Kidney capillary endothelial cell (primary cell): ENCODE measurements around the gene DCANP1.

Source experiments
- DNase-seq: peaks from one replicate; pipeline ENCODE4 v3.0.0-alpha.2; 2018; ENCODE audit warnings: low spot score

DCANP1 gene

DNA sequence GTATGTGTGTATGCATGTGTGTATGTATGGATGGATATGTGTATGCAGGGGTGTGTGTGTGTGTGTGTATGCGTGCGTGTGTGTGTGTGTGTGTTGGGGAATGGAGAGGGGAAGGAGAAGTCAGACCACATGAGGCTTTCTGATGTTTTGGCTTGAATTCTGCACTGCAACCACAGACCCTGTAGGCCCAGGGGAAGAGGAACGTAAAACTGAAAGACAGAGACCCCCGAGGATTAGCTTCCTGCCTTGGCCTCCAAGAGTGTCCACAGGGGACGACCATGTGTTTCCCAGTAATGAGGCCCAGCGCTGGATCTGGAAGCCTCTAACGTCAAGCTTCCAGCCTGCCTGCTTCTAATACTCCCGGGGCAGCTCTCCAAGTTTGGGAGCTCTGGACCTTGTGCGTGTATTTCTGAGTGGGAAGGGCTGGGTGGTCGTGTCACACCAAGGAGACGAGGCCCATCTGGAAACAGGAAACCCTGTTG is 5.8 kb downstream of the DCANP1 start:
- no peak for DNase-seq

- DNase-seq, result no peak
Observed at GRCh38 chr5:135440916-135441315, 6.2 kb downstream of the DCANP1 start.

DNA sequence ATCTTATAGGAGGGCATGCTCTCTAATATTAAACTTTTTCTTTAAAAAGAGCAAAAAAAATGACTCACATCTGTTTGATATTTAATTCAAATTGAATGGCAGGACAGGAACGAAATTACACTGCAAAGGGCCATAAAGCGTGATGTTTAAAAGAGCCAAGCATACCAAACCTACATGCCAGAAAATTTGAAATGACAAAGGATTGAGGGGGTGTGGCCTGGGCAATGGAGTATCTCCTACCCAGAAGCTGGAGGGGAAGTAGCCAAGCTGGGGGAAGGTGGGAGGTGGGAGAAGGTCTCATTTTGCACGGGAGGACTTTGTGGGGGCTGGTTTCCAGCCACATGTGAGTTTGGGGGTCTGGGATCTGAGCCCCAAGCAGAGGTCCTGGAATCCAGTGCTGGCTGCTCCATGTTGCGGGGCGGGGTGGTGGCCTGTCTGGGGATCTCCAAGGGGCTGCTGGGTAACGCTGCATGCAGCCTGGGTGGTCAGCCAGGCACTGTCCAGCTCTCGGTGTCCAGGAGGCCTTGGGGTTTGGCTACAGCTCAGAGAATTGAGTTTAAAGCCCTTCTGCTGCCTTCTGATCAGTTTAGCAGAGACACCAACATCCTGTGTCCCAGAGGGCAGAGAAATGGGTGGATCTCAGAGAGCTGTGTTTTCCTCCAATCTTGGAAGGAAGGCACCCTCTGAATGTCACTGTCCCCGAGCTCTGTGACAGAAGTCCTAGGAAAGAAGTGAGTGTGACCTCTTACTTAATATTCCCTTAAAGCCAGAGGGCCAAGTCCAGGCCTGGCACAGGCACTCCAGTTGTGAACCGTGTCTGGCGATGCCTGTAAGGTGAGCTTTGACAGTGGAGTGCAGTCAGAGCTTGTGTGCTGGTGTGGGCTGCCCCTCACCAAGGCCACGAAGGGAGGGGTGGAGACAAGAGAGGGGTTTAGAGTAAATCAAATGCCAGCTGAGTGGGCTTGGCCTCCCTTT is 7.6 kb downstream of the DCANP1 start:
- no peak for DNase-seq

DNA sequence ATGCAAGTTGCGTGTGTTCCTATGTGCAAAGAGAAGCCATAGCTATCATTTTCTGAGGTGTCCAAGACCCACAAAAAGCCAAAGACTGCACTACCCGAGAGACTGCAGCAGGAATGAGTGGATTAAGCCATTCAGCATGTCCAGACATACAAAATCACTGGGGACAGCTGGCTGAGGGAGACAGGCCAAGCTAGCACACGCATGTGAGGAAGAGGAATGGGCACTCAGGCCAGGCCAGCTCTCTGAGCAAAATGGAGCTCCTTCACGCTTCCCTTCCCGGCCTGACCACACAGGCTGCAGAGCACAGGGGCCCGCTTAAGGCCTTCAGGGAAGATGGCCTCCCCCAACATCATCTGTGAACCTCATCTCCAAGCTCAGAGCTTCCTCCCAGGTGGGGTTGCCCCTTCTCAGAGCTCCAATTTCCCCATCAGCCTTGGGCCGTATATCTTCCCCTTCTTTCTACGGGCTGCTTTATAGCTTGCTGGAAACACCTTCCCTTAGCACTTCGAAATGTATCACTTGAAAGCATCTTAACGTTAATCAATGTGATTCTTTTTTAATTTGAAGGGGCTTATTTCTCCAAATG is 8.4 kb downstream of the DCANP1 start:
- DNase-seq, result no peak

DNA sequence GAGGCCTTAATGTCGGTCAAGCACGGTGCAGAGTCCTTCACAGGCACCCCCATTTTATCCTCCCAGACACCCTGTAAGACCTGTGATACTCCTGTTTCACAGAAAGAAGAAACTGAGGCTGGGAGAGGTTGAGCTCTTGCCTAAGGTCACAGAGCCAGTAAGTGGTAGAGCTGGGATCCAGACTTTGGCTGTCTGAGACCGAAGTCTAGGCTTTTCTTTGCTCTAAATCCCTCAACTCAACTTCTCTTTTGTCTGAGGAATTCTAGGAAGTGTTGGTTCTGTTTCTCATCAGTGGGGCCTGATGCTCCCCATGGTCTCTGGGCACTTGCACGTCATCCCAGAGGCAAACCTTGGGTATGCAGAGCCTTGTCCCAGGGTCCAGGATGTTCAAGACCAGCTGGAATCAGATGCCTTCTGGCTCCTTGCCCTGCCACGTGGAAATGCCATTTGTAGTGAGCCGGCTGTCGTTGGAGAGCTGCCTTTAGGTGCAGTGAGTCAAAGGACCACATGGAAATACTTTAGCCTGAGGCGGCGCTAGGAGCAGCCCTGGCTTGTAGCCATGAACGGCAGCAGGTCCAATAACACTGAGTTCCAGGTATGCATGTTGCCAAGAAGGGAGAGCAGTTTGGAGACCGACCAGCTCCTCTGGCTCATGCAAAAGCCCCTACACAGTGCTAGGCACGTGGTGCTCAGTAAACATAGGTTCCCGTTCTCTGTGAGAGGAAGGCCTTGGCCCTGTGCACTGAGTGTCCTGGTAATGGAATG is 9.2 kb downstream of the DCANP1 start:
- DNase-seq, result no peak

DNA sequence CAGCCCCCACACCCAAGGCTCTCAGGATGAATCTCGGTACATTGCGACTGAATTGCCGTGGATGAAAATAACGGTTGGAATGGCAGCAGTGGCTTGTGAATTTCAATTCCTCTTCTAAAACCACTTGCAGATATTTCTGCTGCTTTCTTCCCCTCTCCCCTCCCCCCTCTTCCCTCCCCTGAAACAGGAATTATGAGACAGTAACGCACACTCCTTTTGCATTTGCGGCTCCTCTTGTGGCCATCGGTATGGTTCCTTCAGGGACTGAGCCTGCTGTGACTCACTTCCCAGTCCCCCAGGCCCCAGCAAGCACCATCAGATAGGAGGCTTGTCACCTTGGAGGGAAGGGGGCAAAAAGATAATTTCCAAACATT is 9.7 kb downstream of the DCANP1 start:
- no peak for DNase-seq

DNA sequence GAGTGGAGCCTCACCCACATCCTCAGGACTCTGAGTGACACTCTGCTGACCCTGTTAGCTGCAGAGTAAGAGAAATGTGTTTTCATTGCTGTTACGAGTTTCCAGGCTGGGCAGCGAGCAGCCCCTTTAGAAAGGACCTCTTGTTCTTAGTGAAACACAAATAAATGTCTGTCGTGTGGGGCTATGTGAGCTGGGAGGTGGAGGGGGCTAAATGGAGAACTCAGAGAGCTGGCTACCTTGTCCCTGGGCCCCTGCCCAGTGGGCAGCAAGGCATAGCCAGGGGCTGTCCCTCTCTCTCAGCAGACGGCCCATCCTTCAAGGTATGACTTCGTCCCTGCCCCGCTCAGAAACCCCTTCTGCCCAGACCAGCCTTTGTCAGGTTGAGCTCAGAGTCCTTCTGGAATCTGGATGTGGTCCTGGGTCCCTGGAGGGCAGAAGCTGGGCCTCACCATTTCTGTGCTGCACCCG is 10.2 kb downstream of the DCANP1 start:
- DNase-seq, result no peak

DNA sequence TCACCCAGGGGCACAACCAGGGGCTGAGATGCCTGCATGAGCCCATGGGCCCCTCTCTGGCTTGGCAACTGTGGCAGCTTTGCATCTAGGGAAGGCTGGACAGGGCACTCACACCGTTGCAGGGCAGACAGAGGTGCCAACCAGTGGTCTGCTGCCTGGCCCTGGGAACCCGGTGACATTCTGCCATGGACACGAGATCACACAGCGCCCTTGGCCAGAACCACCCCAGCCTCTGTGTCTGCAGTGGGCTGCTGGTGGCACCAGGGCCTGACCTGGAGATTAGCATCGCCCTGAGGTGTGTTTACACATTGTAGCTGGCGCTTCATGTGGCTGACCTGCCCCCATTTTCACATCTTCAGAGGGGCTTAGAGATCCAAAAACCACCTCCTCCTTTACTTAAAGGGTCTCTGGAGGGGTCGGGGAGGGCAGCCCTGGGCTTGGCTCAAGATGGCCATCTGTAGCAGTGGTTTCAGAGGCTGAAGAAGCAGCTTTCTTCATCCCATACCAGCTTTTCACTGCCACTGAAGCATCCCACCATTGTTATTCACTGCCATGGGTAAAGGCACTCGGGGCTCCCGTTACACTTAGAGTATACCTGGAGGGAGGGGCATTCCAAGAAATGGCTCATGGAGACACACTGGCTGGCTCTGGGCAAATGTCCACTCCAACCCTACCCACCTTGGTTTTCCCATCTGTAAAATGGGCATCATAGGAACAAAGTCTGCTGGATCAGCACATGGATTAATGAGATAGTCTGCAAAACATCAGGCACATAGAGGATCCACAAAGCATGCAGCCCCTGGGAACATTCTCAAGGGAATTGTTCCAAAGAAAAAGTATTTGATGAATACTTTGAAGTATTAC is 11.4 kb downstream of the DCANP1 start:
- DNase-seq, result no peak

DNA sequence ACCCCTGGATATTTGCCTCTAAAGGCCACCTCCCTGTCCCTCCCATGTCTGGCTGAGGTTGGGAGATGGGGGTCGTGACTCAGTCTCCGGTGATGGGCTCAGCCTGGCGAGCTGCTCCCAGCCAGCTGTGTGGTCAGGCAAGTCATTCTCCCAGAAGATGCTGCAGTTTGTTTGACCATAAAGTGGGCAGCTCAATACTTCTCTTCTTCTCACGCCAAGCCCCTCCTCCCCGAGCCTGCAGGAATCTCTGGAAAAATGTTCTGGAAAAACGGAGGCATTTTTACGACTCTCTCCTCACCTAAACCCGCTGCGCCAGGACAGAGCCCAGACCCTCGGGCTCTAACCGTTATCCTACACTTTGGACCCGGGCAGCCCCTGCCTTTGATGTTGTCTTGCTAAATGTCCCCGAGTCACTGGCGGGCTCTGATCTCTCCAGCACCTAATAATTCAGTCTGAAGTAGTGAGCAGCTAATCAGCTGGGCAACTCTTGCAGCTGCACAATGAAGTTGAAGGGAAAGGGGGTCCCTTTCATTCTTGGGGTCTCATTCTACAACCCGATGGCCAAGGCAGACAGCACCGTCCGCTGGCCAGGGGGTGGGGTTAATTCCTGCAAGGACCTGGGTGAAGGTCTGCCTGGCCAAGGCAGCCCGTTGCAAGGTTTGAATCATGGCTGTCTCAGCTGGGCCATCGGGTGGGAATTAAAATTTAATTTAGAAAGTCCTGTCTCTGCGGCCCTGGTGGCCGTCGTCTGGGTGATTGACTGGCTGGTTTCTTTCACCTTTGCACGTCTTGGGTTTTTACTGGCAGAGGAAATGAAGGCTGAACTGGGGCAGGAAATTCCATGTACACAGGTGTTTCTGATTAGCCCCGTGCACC is 12.3 kb downstream of the DCANP1 start:
- DNase-seq, result no peak

DNA sequence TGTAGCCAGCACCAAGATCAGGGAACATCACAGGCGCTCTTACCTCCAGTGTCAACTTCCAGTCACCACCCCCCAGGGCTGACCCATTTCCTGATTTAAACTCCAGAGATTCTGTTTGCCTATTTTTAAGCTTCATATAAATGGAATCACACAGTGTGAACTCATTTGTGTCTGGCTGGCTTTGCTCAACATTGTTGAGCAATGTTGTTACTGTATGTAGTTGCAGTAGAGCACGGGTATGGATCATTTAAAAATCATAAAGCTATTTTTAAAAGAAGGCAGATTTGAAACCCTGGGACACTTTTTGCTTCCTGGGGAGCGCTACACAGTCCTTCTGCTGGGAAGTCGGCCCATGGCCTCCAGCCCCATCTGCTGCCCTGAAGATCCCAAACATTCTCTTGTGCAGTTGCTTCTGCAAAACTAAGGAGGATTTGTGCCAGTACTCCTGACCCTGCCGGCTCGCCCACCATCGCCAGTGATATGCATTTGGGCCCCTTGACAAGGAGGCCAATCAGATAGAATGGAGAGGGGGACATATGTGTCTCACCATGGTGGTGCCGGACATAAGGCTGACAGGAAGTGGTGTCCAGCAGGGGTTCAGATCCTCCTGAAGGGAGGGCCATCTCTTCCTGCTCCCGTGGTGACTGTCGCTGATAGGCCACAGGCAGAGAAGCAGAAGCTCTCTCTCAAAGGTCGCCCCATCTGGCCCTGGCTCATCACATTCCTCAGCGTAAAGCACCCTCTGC is 13.3 kb downstream of the DCANP1 start:
- DNase-seq, result no peak

GRCh38 chr5:135432113-135432512 is 15.0 kb downstream of the DCANP1 start:
- DNase-seq, result no peak

DNA sequence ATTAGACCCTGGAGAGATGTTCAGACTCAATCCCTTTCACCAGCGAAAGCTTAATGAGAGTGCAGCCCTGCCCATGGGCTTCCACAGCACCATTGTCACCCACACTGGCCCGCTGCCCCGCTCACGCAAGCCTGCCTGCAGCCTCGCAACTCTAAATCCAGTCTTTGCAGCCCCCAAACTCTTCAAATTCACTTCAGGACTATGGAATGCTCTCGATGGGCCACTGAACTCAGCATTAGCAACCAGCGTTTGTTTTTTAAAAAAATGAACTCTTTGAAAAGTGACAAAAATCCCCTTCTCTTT is 17.1 kb downstream of the DCANP1 start:
- DNase-seq, result no peak

- DNase-seq, result no peak
Observed at GRCh38 chr5:135429301-135430134, 17.6 kb downstream of the DCANP1 start.

DNA sequence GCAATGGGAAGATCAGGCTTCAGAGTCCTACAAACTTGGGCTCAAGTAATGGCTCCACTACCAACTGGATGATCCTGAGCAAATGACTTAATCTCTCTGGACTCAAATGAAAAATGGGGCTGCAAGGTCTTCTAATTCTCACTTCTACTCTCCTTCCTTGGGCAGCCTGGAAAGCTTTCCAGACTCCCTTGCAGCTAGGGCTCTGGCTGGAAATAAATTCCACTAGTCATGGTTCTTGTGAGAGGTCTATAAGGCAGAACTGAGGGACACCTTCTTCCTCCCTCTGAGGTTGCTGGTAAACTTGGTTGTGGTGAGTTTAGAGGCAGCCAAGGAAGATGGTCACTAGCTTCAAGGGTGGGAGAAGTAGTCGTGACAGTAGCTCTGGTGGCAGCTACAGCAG is 18.6 kb downstream of the DCANP1 start:
- DNase-seq, result no peak

- peak; percentile 53 for DNase-seq
Observed at GRCh38 chr5:135426102-135427082, 20.8 kb downstream of the DCANP1 start.

DNA sequence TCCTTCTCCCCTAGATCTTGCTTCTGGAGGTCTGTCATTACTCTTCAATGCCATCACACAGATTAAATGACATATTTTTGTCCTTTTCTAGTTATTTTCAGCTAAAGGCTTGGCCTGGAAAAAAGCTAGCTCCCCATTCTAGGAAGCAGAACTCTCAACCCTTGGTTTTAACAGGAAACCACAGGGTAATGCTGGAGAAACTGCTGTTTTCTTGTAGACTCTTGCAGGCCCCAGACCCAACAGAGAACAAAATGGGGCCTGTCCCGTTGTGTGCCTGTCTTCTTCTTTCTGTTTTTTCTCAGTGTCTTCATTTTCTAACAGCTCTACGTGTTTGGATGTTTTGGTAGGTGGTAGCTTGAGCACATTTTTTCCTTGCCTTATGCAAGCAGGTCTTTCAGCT is 21.5 kb downstream of the DCANP1 start:
- DNase-seq, result no peak

GRCh38 chr5:135423846-135424168 is 23.3 kb downstream of the DCANP1 start:
- DNase-seq, result no peak
